HG03520 (cell line): ENCODE data around the gene GMPPB.

ENCODE experiments used
- ATAC-seq: cut with Tn5 transposase; IDR thresholded peaks from one replicate; pipeline ENCODE4 v1.9.1; 2021; ENCODE audit warnings: mild to moderate bottlenecking, moderate library complexity; ENCODE audit not compliant: unreplicated experiment

GMPPB gene

GRCh38 chr3:49729966-49730609, 6.3 kb upstream of the GMPPB start:
- no peak for ATAC-seq

- no peak for ATAC-seq
Observed at GRCh38 chr3:49727924-49728361, 4.2 kb upstream of the GMPPB start.

DNA sequence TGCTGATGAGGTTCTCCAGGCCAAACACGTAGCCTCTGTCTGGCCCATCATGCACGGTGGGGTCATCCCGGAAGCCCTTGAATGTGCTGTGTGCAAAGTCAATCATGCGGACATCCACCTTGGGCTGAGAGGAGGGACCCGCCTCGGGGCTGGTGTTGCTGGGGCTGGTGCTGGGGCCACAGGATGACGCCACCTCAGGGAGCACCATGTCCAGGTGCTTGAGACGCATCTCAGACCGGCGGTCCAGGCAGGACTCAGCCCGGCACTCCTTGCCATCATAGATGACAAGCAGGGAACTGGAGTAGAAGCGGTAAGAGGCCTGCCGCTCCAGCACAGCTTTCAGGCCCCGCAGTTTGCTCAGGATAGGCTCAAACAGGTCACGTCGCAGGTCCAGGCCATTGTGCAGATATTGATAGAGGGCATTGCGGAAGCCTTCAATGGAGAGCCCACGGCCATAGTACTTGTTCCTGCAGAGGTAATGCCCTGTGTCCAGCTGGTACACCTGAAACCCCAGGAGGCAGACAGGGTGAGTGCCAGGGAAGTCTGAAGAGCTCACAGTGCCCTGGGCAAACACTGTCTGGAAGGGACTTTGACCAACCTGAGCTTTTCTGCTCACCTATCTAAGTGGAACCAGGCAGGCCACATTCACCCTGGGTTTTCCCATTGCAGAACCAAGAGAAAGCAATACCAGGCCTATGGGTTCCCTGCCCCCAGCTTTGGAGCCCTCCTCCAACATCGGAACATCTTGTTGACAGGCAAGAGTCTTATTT, 3.6 kb upstream of the GMPPB start:
- ATAC-seq, result no peak

DNA sequence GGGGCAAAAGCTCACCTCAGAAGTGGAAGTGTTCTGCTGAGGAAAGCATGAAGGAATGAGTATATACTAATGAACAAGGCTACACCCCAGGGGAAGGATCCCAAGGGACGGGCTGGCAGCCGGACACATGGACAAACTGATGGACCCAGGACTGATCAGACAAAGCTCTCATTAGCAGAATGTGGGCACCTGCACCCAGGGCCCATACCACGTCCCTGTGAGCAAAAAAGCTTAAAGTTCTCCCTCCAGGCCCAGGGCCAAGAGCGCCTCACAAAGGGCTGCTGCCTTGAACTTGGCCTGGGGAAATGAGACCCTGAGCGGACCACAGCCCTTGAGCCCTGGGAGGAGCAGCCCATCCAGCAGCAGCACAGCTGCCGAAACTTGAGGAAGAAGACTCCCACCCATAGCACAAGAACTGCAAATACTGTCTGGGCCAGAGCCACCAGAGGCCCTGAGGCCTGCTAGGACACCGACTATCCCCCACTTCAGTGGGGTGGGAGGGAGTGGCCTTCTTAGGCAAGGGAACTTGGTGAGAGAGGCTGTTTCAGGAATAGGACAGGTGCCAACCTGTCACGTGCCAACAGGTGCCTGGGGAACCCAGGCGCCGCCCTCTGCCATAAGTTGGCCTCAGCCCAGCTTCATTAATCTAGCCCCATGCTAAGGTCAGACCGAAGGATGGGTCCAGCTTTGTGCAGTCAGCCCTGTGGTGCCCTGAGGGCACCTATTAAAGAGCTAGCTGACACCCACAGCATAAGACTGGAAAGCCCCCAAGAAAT, 2.3 kb upstream of the GMPPB start:
- no peak for ATAC-seq

DNA sequence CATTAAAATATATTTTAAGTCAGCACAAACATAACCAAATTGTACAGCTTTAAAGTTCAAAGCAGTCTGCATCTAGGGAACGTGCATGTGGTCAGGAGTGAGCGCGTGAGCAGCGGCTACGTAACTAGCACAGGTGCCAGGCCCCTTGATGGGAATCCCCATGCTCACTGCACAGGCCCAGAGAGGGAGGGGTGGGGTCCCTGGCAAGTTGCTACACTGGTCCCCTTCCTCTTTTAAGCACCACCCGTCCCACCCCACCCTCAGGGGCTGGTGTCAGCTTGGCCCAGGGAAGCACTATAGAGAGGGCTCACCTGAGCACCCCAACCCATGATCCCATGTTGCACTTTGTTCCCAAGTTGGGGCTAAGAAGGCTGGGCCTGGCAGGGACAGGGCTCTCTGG, 835 bp upstream of the GMPPB start:
- no peak for ATAC-seq

DNA sequence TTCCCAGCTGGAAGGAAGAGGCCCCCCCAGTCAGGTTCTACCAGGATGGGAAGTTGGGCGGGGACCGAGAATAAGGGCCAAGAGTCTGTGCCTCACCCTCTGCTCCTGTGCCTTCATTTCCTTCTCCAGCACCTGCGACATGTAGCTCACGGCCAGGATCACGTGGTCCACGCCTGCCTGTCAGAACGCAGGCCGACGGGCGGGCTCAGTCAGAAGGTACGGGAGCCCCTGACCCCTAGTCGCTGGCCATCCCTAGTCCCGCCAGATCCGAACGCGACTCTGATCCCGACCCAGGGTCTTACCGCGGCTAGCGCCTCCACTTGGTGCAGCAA, 489 bp downstream of the GMPPB start:
- ATAC-seq, result no peak

GRCh38 chr3:49722896-49723295, 855 bp downstream of the GMPPB start:
- no peak for ATAC-seq

DNA sequence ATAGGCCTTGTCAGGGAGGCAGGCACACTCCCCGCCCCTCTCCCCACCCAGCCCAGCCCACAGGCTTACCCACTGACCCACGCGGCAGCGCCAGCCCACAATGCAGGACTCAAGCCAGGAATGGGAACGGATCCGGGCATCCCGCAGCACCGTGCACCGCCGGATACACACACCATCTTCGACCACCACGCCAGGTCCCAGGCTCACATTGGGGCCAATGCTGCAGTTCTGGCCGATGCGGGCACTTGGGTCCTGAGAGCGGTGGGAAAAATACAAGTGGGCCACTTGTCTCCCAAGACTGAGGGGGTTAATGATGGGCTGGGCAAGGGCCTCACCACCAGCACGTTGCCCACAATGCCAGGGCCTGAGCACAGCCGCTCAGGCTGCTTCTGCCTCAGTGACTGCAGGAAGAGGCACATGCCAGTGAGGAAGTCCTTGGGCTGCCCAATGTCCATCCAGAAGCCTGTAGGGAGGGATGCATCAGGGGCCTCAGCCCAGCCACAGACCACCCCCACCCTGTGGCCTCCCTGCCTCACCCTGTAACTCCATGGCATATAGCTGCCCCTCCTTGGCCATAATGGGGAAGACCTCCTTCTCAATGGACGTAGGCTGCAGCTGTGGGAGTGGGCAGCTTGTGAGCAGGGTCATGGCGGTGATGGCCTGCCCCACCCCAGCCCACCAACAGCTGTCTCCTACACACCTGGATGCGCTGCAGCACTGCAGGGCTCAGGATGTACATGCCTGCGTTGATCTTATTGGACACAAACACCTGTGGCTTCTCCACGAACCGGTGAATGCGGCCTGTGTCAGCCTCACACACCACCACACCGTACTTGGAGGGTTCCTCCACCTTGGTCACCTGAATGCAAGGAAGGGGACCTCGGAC, 1.6 kb downstream of the GMPPB start:
- ATAC-seq, result no peak

- no peak for ATAC-seq
Observed at GRCh38 chr3:49721596-49721895, 2.2 kb downstream of the GMPPB start.

DNA sequence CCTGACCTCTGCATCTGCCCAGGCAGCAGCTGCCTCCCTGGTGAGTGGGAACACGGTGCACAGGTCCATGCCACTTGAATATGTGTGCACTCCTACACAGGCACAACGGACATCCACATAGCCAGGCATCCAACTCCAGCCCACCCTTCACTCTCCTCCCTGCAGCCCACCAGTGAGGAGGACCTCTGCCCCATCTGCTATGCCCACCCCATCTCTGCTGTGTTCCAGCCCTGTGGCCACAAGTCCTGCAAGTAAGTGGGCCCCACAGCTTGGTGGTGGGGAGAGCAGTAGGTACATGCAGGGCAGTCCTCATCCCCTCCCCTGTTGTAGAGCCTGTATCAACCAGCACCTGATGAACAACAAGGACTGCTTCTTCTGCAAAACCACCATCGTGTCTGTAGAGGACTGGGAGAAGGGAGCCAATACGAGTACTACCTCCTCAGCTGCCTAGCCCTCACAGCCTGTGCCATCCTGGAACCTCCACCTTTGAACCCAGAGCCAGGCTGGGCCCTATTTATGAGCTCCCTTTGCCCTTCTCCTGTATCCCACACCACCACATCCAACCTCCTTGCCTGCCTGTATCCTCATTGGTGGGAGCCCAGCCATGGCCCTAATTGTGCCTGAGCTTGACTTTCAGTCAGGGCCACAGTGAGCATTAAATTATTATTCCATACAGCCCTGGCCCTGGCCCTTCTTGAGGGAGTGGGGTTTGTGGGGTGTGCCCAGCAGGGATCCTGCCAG, 2.7 kb downstream of the GMPPB start:
- ATAC-seq, result no peak

DNA sequence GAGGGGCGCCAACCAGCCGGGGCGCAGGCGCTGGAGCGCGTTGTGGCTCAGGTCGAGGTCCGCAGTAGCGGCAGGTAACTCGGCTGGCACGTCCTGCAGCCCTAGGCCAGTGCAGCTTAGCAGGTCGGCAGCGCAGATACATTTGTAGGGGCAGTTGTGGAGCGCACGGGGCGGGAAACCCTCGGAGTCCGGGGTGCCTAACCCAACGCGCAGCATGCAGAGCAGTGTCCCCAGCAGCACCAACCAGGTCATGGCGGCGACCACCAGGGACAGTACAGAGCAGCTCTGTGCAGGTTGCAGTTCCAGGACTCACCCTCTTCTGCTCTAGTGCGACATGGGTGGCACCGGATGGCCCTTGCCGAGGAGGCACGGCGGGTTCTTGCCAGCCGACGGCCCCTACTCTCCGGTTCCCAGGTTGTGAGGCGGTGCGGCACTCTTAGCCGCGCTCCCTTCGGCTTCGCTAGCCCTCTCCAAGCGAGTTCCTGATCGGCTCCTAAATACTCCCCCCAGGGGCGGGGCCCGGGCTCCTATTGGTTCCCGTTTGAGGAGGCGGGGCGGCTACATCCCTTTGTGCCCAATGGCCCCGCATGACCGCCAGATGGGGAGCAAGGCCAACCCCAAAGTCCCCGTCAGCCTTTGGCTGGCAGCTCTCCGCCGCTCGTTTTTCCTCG, 4.4 kb downstream of the GMPPB start, which contains the start of gene AMIGO3:
TSS of gene AMIGO3 (minus strand) at position 471 of the 671 bp plus-strand sequence. CDS start at position 252, 219 bp downstream.
- peak; percentile 41 for ATAC-seq

- ATAC-seq, result no peak
Observed at GRCh38 chr3:49718858-49719213, 4.9 kb downstream of the GMPPB start.

DNA sequence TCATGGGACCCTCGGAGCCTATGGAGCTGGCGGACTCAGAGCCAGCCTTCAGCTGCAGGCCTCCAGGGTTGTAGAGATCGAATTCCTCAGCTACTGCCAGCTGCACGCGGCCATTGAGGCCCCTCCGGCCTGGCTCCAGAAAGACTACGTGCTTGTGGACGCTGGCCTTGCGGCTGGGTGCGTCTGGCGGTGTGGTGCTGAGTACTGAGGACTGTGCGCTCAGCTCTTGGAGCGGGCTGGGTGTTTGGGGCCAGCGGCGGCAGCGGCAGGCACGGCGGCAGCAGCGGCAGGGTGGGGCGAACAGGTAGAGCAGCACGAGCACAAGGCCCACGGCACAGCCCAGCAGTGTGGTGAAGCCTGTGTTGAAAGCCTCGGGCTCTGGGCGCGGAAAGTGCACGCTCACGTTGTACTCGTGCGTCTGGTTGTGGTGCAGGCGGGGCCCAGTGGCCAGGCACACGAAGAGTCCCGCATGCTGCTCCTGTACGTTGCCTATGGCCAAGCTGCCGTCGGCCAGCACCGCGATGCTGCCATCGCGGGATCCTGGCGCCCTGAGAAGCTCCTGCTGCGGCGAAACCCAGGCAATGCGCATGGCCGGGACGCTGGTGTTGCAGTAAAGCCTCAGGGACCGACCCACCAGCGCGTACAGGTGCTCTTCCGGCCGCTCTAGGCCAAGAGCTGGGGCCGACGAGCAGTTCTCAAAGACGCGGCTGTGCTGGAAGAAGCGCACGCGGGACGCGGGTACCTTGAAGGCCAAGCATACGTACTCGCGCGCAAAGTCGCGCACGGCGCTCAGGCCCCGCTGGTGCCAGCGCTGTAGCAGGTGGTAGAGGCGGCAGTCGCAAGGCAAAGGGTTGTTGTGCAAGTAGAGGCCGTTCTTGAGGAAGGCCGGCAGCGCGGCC, 5.5 kb downstream of the GMPPB start:
- ATAC-seq, result no peak

GRCh38 chr3:49717211-49717958, 6.4 kb downstream of the GMPPB start:
- no peak for ATAC-seq

GRCh38 chr3:49716691-49717210, 7.0 kb downstream of the GMPPB start:
- no peak for ATAC-seq

DNA sequence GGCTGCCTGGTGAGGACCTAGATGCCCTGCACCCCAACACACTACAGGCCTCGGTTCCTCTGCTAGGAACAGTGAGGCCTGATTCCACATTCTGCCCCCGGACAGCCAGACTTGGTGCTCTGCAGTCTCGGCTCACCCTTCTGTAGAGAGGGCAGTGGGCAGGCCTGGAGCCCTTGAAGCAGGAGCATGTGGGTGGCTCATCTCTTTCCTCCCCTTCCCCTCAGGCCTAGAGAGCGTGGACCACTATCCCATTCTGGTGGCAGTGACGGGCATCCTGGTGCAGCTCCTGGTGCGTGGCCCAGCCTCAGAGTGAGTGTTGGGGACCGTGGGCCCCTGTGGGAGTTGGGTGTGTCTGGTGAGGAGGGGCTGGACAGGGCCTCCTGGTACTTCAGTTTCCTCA, 7.6 kb downstream of the GMPPB start:
- ATAC-seq, result no peak

GRCh38 chr3:49715611-49716121, 8.1 kb downstream of the GMPPB start:
- ATAC-seq, result no peak
